ENCODE results near the gene TAAR6.

GRCh38 chr6:132596201-132596600, 26.1 kb downstream of the TAAR6 start:
- TF ChIP-seq POLR2A (IDR thresholded peaks at IDR 0.05) (no peak), CTCF (IDR thresholded peaks at IDR 0.05) (no peak)
